DOHH2 (cell line): ENCODE measurements around the gene VASH1.

ENCODE experiments used
- EZH2phosphoT487 ChIP-seq: fragments of 200-600 bp; sonication (generic); IDR thresholded peaks from 2 replicates; pipeline ENCODE4 v1.6.1; 2017; ENCODE audit warnings: borderline replicate concordance, mild to moderate bottlenecking, antibody characterized with exemption, low read length, moderate library complexity, mixed read lengths
- TF ChIP-seq, protein P1 (sequence below): fragments of 200-600 bp; sonication (generic); IDR thresholded peaks from one replicate; pipeline ENCODE4 v1.5.1; 2014; ENCODE audit warnings: antibody characterized with exemption, mild to moderate bottlenecking, low read depth, low read length; ENCODE audit not compliant: poor library complexity, severe bottlenecking

DNA sequence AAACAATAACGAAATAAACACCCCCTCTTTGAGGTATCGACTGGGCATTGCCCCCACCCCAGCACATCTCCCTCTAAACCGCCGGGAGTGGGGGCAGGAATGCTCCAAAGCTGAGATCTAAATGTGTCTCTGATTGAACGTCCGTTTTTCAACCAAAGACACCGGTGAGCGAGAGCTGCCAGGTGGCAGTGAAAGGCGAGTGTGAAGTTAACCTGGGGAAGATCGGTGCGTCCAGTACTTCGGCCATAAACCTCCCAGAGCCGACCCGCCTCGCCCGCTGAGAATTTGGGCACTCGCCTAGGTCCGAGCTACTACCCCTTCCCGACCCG is 50.8 kb downstream of the VASH1 start:
- TF ChIP-seq, protein P1, sequence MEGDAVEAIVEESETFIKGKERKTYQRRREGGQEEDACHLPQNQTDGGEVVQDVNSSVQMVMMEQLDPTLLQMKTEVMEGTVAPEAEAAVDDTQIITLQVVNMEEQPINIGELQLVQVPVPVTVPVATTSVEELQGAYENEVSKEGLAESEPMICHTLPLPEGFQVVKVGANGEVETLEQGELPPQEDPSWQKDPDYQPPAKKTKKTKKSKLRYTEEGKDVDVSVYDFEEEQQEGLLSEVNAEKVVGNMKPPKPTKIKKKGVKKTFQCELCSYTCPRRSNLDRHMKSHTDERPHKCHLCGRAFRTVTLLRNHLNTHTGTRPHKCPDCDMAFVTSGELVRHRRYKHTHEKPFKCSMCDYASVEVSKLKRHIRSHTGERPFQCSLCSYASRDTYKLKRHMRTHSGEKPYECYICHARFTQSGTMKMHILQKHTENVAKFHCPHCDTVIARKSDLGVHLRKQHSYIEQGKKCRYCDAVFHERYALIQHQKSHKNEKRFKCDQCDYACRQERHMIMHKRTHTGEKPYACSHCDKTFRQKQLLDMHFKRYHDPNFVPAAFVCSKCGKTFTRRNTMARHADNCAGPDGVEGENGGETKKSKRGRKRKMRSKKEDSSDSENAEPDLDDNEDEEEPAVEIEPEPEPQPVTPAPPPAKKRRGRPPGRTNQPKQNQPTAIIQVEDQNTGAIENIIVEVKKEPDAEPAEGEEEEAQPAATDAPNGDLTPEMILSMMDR: no peak
- TF ChIP-seq EZH2phosphoT487: no peak
